Measurements from ENCODE around the gene OR10G2.

OR10G2 gene

DNA sequence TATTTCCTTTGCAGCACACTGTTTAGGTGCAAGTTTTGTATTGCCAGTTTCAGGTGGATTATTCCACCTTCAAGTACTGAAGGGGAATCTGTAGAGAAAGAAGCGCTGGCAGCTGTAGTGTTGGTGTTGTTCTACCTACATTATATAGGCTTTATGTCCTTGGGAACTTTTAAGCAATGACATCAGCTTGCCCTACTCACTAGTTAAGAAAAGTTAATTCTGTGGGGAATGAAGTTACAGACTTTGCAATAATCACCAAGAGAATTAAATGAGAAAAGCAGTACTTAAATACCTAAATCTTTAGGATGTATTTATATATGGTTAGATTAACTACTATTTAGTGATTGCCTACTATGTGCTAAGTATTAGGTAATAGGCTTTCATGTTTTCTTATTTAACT is 39.0 kb upstream of the OR10G2 start, which contains the start of gene OR4E1:
TSS of gene OR4E1 (minus strand) at position 101 of the 400 bp plus-strand sequence. CDS start 2,883 bp downstream, outside the sequence.
- H3K27ac ChIP-seq (ENCODE audit: low read depth, low read length) = no peak within 1 kb of the TSS
- peaks cover 10% of the 10 kb centered on the region; the same call in 1 of the 2 replicates for H3K9me3 ChIP-seq (ENCODE audit: insufficient read depth, low read length)
- H3K36me3 ChIP-seq (ENCODE audit: low read length) = 0 out of 2 replicates have a peak, but pooled peaks cover 3% of the 10 kb centered on the region
- no peak within 1 kb of the TSS for H3K4me3 ChIP-seq (ENCODE audit: insufficient read depth, low read length, poor library complexity, severe bottlenecking)
- H3K9me2 ChIP-seq (replicated peaks; ENCODE audit: insufficient read depth, low read length) = no peaks in the 10 kb centered on the region
- H3K4me2 ChIP-seq (ENCODE audit: low read depth, low read length, poor library complexity, severe bottlenecking) = no peak within 1 kb of the TSS
- TF ChIP-seq, protein P1, sequence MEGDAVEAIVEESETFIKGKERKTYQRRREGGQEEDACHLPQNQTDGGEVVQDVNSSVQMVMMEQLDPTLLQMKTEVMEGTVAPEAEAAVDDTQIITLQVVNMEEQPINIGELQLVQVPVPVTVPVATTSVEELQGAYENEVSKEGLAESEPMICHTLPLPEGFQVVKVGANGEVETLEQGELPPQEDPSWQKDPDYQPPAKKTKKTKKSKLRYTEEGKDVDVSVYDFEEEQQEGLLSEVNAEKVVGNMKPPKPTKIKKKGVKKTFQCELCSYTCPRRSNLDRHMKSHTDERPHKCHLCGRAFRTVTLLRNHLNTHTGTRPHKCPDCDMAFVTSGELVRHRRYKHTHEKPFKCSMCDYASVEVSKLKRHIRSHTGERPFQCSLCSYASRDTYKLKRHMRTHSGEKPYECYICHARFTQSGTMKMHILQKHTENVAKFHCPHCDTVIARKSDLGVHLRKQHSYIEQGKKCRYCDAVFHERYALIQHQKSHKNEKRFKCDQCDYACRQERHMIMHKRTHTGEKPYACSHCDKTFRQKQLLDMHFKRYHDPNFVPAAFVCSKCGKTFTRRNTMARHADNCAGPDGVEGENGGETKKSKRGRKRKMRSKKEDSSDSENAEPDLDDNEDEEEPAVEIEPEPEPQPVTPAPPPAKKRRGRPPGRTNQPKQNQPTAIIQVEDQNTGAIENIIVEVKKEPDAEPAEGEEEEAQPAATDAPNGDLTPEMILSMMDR (IDR thresholded peaks at IDR 0.05; ENCODE audit: insufficient read depth, low read length, poor library complexity, severe bottlenecking) = no peak
- TF ChIP-seq EZH2phosphoT487 (conservative IDR thresholded peaks at IDR 0.05; ENCODE audit: low read length) = no peak
- no peak within 1 kb of the TSS for H2AFZ ChIP-seq (ENCODE audit: low read depth, low read length, severe bottlenecking)
- H4K20me1 ChIP-seq (ENCODE audit: low read depth, low read length) = no peaks in the 10 kb centered on the region
- no peaks in the 10 kb centered on the region for H3K79me2 ChIP-seq (ENCODE audit: insufficient read depth, low read length)
- H3K9ac ChIP-seq (ENCODE audit: low read length) = no peak within 1 kb of the TSS
- no peaks in the 10 kb centered on the region for H3F3A ChIP-seq (ENCODE audit: insufficient read depth)
- H3K27me3 ChIP-seq (ENCODE audit: low read length) = no peaks in the 10 kb centered on the region

DNA sequence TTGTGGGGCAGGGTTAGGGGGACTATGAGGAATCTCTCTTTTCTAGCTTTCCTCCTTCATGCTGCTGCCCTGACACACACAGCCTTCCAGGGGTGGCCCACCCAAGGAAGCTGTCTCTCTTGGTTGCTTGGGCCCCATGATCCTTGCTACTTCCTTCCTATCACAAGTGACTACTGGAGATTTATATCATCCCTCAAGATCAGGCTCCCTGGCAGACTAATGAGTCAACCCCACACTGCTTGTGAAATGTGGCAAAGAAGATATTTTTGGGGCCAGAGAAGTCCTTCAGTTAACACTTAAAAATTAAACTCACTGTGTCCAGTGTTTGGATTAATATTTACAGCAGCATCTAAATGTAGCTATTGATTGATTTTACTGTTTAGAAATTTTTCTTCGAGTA is 37.4 kb upstream of the OR10G2 start:
- 0 out of 2 replicates have a peak, but pooled peaks cover 3% of the 10 kb centered on the region for H3K36me3 ChIP-seq (ENCODE audit: low read length)

GRCh38 chr14:21671371-21671770 is 36.6 kb upstream of the OR10G2 start:
- Histone ChIP-seq H3K4me3 (ENCODE audit: insufficient read depth, low read length, poor library complexity, severe bottlenecking) (no peak overlapping the region), H3K27me3 (ENCODE audit: low read length) (no peaks in the 10 kb centered on the region)
- TF ChIP-seq EZH2phosphoT487 (conservative IDR thresholded peaks at IDR 0.05; ENCODE audit: low read length) = no peak
- TF ChIP-seq, protein P1 (IDR thresholded peaks at IDR 0.05; ENCODE audit: insufficient read depth, low read length, poor library complexity, severe bottlenecking) = no peak

More for the DNA sequence above, 37.4 kb upstream of the OR10G2 start:
- H3K4me3 ChIP-seq (ENCODE audit: insufficient read depth, low read length, poor library complexity, severe bottlenecking) = no peak overlapping the region
- H3K9me2 ChIP-seq (replicated peaks; ENCODE audit: insufficient read depth, low read length) = no peaks in the 10 kb centered on the region
- no peaks in the 10 kb centered on the region for H4K20me1 ChIP-seq (ENCODE audit: low read depth, low read length)
- no peak overlapping the region for H3K9ac ChIP-seq (ENCODE audit: low read length)
- H2AFZ ChIP-seq (ENCODE audit: low read depth, low read length, severe bottlenecking) = no peak overlapping the region
- H3K9me3 ChIP-seq (ENCODE audit: insufficient read depth, low read length) = peaks cover 10% of the 10 kb centered on the region; the same call in 1 of the 2 replicates
- TF ChIP-seq, protein P1 (IDR thresholded peaks at IDR 0.05; ENCODE audit: insufficient read depth, low read length, poor library complexity, severe bottlenecking) = no peak
- TF ChIP-seq EZH2phosphoT487 (conservative IDR thresholded peaks at IDR 0.05; ENCODE audit: low read length) = no peak
- H3K27ac ChIP-seq (ENCODE audit: low read depth, low read length) = no peak overlapping the region
- no peaks in the 10 kb centered on the region for H3K27me3 ChIP-seq (ENCODE audit: low read length)
- no peaks in the 10 kb centered on the region for H3K79me2 ChIP-seq (ENCODE audit: insufficient read depth, low read length)
- H3F3A ChIP-seq (ENCODE audit: insufficient read depth) = no peaks in the 10 kb centered on the region
- H3K4me2 ChIP-seq (ENCODE audit: low read depth, low read length, poor library complexity, severe bottlenecking) = no peak overlapping the region

More at GRCh38 chr14:21671371-21671770, 36.6 kb upstream of the OR10G2 start:
- Histone ChIP-seq H3K27ac (ENCODE audit: low read depth, low read length) (no peak overlapping the region), H2AFZ (ENCODE audit: low read depth, low read length, severe bottlenecking) (no peak overlapping the region), H3K36me3 (ENCODE audit: low read length) (0 out of 2 replicates have a peak, but pooled peaks cover 3% of the 10 kb centered on the region), H4K20me1 (ENCODE audit: low read depth, low read length) (no peaks in the 10 kb centered on the region), H3K79me2 (ENCODE audit: insufficient read depth, low read length) (no peaks in the 10 kb centered on the region), H3K9ac (ENCODE audit: low read length) (no peak overlapping the region), H3K4me2 (ENCODE audit: low read depth, low read length, poor library complexity, severe bottlenecking) (no peak overlapping the region), H3F3A (ENCODE audit: insufficient read depth) (no peaks in the 10 kb centered on the region), H3K9me3 (ENCODE audit: insufficient read depth, low read length) (peaks cover 10% of the 10 kb centered on the region; the same call in 1 of the 2 replicates), H3K9me2 (replicated peaks; ENCODE audit: insufficient read depth, low read length) (no peaks in the 10 kb centered on the region)

All from SU-DHL-6 (cell line).